Measurements from ENCODE around the gene LRRC18. TPM values are rescaled to one million over a fixed set of nuclear protein-coding genes. Genes with fewer than 3 reads are reported as not detected.

LRRC18 gene
- total RNA-seq, 2 experiments from 2014 or later, result not detected

DNA sequence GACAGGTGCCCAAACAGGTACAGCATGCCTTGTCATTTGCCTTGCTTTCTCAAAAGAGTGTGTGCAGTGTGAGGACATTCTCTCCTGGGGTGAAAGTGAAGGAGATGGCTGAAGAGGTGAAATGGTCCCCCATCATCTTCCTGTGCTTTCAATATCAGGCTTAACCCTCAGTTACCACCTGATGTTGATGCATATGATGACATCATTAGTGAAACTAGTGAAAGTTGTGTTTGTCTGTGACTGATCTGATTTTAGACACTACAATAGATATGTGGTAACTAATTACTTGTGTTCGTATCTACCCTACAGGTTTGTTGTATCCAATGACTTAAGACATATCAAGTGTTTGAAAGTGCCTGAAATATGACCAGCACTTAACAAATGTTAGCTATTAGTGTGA is 24.4 kb upstream of the LRRC18 start:
- DNase-seq, result no peak
- Mint-ChIP-seq H3K9me3 (no peaks in the 10 kb centered on the region), H3K36me3 (ENCODE audit: low read depth) (no peaks in the 10 kb centered on the region), H3K4me3 (no peak overlapping the region), H3K27ac (no peak overlapping the region), H3K4me1 (no peaks in the 10 kb centered on the region), H3K27me3 (peaks cover 18% of the 10 kb centered on the region)
- POLR2A ChIA-PET, result no interaction called here
- CTCF ChIA-PET, result interaction anchor here (0.6 kb wide), 1 partner anchor 444 kb away, joined by 3 read pairs; no protein-coding TSS in a partner anchor

DNA sequence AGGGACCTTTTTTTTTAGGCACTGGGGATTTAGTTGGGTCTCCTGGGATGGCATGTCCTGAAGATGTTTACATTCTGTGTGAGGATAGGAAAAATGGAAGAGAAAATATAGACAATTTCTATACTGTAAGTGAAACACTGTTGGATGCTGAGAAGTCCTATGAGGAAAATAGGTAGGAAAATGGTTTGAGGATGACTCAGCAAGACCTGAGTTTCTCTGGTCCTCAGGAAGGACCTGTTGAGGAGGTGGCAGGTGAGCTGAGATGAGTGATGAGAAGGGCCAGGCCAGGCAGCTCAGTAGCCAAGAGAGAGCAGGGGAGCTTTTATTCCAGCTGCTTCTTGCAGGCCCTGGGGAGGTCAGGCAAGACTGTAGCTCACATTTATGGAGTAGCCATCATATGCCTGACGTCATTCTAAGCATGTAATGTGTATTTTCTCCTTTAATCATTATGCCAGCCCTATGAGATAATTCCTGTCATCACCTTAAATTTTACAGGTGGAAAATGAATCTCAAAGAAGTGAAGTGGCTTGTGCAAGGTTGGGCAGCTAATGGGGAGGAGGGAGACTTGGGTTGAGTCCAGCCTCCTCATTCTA is 19.1 kb upstream of the LRRC18 start:
- Mint-ChIP-seq H3K9me3 (no peaks in the 10 kb centered on the region), H3K27ac (no peak overlapping the region)

DNA sequence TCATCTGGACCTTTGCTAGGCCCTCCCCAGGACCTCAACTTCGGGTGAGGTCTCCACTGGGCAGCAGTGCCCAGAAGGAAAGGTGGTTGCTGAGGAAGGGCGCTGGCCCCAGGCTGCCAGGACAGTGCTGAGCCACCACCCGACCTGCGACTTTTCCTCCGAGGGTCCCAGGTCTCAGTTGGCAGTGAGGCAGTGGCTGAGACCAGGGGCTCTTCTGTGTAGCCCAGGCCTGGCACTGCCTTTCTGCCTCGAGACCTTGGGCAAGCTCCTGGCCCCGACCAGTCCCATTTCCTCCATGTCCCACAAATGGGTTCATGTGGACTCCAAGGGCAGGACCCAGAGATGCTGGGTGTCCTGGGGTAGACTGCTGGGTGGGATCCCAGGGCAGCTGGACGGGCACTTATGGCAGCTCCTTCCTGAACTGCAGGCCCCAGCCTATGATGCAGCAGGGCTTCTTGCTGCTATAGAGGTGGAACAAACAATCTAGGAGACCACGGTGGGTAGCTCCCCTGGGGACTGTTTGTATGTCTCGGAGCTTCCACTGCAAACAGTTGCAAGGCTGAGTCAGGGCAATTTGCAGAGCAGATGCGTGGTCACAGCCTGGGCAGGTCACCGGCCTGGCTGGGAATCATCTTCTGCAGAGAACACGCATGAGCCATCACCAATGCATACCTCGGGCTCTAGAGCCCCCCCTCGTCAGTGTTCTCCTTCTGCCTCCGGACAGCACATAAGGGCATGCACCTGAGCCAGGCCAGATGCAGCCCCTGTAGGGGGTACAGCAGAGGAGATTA is 17.9 kb upstream of the LRRC18 start:
- POLR2A ChIA-PET, result no interaction called here
- CTCF ChIA-PET, result no interaction called here
- no peak overlapping the region for H3K4me3 Mint-ChIP-seq

More for the DNA sequence above, 19.1 kb upstream of the LRRC18 start:
- H3K4me3 Mint-ChIP-seq, result no peak overlapping the region
- no peak for DNase-seq
- POLR2A ChIA-PET, result no interaction called here
- no peaks in the 10 kb centered on the region for H3K36me3 Mint-ChIP-seq (ENCODE audit: low read depth)
- peaks cover 13% of the 10 kb centered on the region for H3K27me3 Mint-ChIP-seq
- CTCF ChIA-PET, result no interaction called here
- no peaks in the 10 kb centered on the region for H3K4me1 Mint-ChIP-seq

DNA sequence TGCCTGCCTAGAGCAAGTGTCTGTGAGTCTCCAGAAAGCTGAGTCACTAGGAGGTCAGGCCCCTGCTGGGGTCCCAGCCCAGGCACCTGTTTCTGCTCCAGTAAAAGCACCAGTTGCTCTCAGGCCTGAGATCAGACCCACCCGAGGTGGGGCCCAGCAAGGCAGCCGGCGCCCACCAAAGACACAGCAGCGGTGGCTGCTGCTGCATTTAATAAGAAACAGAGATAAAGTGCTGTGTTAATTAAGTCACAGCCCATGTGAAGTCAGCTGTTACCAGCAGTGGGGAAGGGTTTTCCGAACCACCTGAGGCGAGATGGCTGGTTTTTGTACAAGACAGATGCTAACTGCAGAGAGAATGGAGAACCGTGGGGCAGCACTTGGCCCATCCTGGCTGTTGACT is 12.1 kb upstream of the LRRC18 start:
- H3K27ac Mint-ChIP-seq, result no peak overlapping the region
- ChIA-PET POLR2A (no interaction called here), CTCF (interaction anchor here (1.0 kb wide), 1 partner anchor 295 kb away, joined by 3 read pairs; no protein-coding TSS in a partner anchor)
- H3K9me3 Mint-ChIP-seq, result no peaks in the 10 kb centered on the region
- no peaks in the 10 kb centered on the region for H3K36me3 Mint-ChIP-seq (ENCODE audit: low read depth)
- H3K27me3 Mint-ChIP-seq, result peaks cover 5% of the 10 kb centered on the region
- H3K4me3 Mint-ChIP-seq, result no peak overlapping the region
- H3K4me1 Mint-ChIP-seq, result no peaks in the 10 kb centered on the region
- DNase-seq, result no peak

More for the DNA sequence above, 17.9 kb upstream of the LRRC18 start:
- no peaks in the 10 kb centered on the region for H3K36me3 Mint-ChIP-seq (ENCODE audit: low read depth)
- H3K27ac Mint-ChIP-seq, result no peak overlapping the region
- no peak for DNase-seq
- H3K9me3 Mint-ChIP-seq, result no peaks in the 10 kb centered on the region
- peaks cover 17% of the 10 kb centered on the region for H3K27me3 Mint-ChIP-seq
- no peaks in the 10 kb centered on the region for H3K4me1 Mint-ChIP-seq

DNA sequence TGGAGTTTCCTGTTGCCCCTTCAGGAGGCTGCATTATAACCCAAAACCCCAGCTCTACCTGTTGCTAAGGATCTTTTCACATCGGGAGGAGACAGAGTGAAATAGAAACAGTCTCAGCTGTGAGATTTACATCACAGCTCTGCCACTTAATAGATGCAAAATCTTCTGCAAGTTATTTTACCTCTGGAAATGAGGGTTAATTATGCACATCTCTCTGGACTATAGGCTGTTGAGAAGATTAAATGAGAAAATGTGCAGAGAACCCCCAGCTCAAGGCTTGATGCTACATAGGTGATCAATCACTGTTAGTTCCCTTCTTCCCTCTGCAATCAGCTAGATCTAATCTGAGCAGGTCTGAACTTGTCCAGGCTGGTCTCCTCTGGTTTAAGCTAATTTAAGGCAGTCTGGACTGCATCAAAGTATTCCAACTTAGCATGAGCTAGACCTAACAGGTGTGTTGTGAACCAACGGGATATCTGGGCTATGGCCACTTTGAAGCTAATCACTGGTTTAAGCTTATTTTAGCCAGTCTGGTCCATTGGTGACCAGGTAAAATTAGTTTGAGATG is 8.9 kb upstream of the LRRC18 start:
- POLR2A ChIA-PET, result no interaction called here
- no peak for DNase-seq
- H3K36me3 Mint-ChIP-seq (ENCODE audit: low read depth), result no peaks in the 10 kb centered on the region
- H3K4me1 Mint-ChIP-seq, result no peaks in the 10 kb centered on the region
- no peak overlapping the region for H3K4me3 Mint-ChIP-seq
- H3K9me3 Mint-ChIP-seq, result no peaks in the 10 kb centered on the region
- no peak overlapping the region for H3K27ac Mint-ChIP-seq
- CTCF ChIA-PET, result interaction anchor here (1.3 kb wide), 1 partner anchor 292 kb away, joined by 5 read pairs; no protein-coding TSS in a partner anchor
- H3K27me3 Mint-ChIP-seq, result peaks cover 3% of the 10 kb centered on the region

DNA sequence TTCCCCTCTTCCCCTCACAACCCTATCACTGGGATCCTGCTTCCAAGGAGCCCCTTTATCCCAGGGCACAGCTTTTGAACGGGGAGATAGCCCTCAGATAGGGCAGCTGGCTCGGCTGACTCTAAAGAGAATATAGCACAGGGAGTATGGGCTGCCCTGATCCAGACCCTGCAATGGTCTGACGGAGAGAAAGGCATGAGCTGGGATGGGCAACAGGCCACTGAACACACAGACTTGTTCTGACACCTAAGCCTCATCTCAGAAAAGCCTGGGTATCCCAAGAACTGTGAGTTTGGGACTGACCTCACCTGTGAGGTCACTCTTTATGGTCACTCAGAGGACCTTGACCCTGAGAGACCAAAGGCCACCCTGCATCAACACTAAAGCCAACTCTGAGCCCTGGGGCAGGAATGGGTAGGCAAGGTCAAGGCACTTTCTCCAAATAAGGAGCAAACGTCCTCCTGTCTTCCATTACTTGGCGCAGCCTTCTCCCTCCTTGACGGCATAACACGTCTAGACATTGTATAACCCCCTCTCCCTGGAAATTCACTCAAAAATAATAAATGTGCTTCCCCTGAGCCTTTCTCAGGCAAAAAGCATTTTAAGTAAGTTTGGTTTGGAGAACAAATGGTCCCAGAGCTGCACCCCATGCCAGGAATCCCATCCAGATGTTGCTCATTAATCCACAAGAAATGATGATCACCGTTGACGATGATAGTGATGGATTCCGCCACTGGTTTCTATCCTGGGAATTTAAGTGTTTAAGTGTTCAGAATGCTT is 8.2 kb upstream of the LRRC18 start:
- no peak overlapping the region for H3K4me3 Mint-ChIP-seq
- ChIA-PET CTCF (interaction anchor here (1.3 kb wide), 1 partner anchor 292 kb away, joined by 5 read pairs; no protein-coding TSS in a partner anchor), POLR2A (no interaction called here)
- H3K9me3 Mint-ChIP-seq, result no peaks in the 10 kb centered on the region
- no peaks in the 10 kb centered on the region for H3K27me3 Mint-ChIP-seq
- H3K27ac Mint-ChIP-seq, result no peak overlapping the region
- no peak for DNase-seq
- no peaks in the 10 kb centered on the region for H3K36me3 Mint-ChIP-seq (ENCODE audit: low read depth)
- no peaks in the 10 kb centered on the region for H3K4me1 Mint-ChIP-seq

DNA sequence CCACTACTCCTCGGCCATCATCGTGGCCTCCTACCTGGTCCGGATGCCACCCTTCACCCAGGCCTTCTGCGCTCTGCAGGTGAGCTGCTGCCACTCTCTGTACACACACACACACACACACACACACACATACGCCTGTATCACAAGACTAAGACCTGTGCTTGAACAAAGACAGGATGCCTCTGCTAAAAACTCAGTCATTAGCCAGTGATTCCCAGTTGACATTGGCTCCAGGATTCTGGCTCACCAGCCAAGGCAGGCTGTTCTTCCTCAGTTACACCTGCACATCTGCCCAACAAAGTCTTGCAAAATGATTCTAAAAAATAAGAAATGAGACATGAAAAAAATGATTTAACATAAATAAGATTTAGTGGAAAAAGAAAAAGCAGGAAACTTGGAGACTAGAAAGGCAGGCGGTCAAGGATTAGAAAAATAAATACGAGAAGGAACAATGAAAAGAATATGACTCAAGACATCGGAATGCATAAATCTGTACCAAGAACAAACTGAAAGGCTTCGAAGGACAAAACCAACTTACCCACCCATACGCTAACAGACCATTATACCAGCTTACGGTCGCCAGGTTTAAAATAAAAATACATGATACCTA is 7.4 kb upstream of the LRRC18 start:
- H3K9me3 Mint-ChIP-seq, result no peaks in the 10 kb centered on the region

DNA sequence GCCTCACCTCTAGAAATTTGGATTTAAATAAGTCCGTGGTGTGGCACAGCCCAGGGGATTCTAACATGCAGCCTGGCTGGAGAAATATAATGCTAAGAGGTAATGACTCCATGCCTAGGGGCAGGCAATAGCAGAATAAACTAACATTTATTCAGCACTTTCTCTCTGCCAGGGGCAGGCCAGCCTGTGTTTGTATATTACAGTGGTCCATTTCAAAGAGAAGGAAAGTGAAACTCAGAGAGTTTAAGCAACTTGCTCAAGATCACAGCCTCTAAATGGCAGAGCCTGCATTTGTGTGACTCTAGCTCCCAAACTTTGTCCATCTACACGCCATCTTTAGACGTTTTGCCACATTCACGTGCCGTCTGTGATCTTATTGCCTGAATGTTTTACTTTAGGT is 6.7 kb upstream of the LRRC18 start:
- ChIA-PET POLR2A (no interaction called here), CTCF (no interaction called here)
- no peaks in the 10 kb centered on the region for H3K4me1 Mint-ChIP-seq
- no peak overlapping the region for H3K27ac Mint-ChIP-seq
- no peak for DNase-seq
- no peak overlapping the region for H3K4me3 Mint-ChIP-seq
- H3K36me3 Mint-ChIP-seq (ENCODE audit: low read depth), result no peaks in the 10 kb centered on the region
- H3K27me3 Mint-ChIP-seq, result no peaks in the 10 kb centered on the region
- no peaks in the 10 kb centered on the region for H3K9me3 Mint-ChIP-seq

More for the DNA sequence above, 7.4 kb upstream of the LRRC18 start:
- H3K27ac Mint-ChIP-seq, result no peak overlapping the region
- H3K4me3 Mint-ChIP-seq, result no peak overlapping the region
- H3K27me3 Mint-ChIP-seq, result no peaks in the 10 kb centered on the region
- no peaks in the 10 kb centered on the region for H3K4me1 Mint-ChIP-seq
- H3K36me3 Mint-ChIP-seq (ENCODE audit: low read depth), result no peaks in the 10 kb centered on the region
- CTCF ChIA-PET, result no interaction called here
- no peak for DNase-seq
- POLR2A ChIA-PET, result no interaction called here

DNA sequence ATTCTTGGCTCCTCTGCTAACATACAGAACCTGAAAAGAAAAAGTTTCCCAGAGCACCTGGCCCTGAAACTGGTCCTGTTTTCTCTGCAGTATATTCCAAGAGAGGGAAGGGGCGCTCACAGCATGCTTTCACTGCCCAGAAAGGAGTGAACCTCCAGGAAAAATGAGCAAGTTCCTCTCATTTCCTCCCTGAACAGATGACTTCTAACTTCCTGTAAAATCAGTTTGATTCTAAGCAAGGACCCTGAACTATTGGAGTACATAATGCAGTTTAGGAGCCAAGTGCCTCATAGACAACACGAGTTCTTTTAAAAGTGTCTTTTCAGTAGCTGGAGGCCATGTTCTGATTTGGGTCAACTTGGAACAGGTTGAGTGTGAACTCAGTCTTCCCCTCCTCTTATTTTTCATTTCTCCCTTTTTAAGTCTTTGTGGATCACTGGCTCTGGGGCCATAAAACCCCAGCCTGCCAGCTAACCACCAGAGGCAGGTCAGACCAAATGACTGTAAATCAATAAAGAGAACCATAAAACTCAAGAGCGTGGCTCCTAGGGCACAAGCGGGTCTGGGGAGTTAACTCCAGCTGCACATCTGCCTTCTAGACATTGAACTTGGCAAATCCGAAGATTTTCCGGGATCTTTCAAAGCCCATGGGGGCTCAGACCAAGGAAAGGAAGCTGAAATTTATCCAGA is 5.9 kb upstream of the LRRC18 start:
- ChIA-PET CTCF (interaction anchor here (1.2 kb wide), 1 partner anchor 287 kb away, joined by 3 read pairs; no protein-coding TSS in a partner anchor), POLR2A (no interaction called here)
- Mint-ChIP-seq H3K4me3 (no peak overlapping the region), H3K27ac (no peak overlapping the region), H3K27me3 (no peaks in the 10 kb centered on the region), H3K4me1 (no peaks in the 10 kb centered on the region), H3K9me3 (no peaks in the 10 kb centered on the region), H3K36me3 (ENCODE audit: low read depth) (no peaks in the 10 kb centered on the region)
- DNase-seq, result no peak

DNA sequence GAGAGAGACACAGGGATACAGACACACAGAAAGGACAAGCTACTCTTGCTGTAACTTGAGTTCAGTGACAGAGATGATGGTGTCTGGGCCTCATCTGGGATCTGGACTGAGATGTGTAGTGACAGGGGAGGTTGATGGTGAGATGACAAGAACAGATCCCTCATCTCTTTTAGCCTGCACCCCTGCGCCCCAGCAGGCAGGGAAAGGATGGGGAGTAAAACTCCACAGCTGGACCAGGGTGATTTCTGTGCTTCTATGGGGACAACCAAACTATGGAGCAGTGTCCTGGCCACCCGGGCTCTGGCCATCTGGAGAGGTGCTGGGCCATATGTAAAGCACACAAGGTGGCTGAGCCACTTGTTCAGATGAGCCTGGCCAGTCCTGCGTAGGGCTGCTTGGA is 4.5 kb upstream of the LRRC18 start:
- POLR2A ChIA-PET, result no interaction called here
- DNase-seq, result no peak
- Mint-ChIP-seq H3K4me3 (no peak overlapping the region), H3K9me3 (no peaks in the 10 kb centered on the region), H3K36me3 (ENCODE audit: low read depth) (no peaks in the 10 kb centered on the region), H3K4me1 (no peaks in the 10 kb centered on the region), H3K27ac (no peak overlapping the region), H3K27me3 (peaks cover 2% of the 10 kb centered on the region)
- CTCF ChIA-PET, result no interaction called here

DNA sequence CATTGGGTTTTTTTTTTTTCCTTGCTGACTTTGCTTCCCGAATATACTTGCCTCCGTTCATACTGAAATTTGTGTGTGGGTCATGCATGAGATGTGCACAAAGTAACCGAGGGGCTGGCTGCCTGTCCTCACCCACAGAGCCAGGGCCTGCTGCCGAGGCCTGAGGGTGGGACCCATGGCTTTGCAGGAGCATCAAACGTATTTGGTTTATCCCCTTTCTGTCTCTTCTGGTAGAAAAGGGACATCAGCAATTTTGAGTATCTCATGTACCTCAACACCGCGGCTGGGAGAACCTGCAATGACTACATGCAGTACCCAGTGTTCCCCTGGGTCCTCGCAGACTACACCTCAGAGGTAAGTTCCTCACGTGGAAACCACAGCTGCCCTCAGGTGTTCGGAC is 3.5 kb upstream of the LRRC18 start:
- DNase-seq, result no peak
- Mint-ChIP-seq H3K9me3 (no peaks in the 10 kb centered on the region), H3K27ac (no peak overlapping the region), H3K27me3 (peaks cover 4% of the 10 kb centered on the region), H3K4me1 (no peaks in the 10 kb centered on the region), H3K36me3 (ENCODE audit: low read depth) (no peaks in the 10 kb centered on the region), H3K4me3 (no peak overlapping the region)
- POLR2A ChIA-PET, result no interaction called here
- CTCF ChIA-PET, result no interaction called here

DNA sequence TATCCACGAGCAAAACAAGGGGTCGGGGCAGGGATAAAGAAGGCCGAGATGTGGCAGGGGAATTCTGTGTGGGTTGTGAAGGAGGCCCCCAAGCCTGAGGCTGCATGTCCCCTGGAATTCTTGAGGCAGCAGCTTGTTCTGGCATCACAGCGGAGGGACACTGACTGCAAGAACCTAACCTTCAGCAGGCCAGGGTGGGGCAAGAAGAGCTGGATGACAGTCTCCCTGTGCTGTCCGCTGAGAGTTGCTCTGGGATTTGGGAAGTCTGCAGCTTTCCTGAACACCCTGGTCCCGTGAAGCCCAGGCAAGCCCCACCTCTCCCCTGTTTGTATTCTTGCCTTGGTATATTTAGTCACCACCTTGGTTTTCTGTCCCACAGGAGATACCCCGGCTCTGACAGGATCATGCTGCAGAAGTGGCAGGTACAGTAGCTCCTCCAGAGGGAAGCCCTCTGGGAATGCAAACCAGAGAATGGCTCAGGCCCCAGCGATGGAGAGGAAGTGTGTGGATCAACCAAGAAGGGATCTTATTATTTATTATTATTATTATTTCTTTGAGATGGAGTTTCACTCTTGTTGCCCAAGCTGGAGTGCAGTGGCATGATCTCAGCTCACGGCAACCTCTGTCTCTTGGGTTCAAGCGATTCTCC is 1.9 kb upstream of the LRRC18 start:
- DNase-seq, result no peak
- no peaks in the 10 kb centered on the region for H3K9me3 Mint-ChIP-seq
- no peak overlapping the region for H3K4me3 Mint-ChIP-seq
- H3K36me3 Mint-ChIP-seq (ENCODE audit: low read depth), result no peaks in the 10 kb centered on the region
- H3K4me1 Mint-ChIP-seq, result no peaks in the 10 kb centered on the region
- ChIA-PET POLR2A (no interaction called here), CTCF (no interaction called here)
- H3K27me3 Mint-ChIP-seq, result peaks cover 4% of the 10 kb centered on the region
- H3K27ac Mint-ChIP-seq, result no peak overlapping the region

Measured in activated CD4-positive, alpha-beta memory T cell treated with anti-CD3 and anti-CD28 coated beads, Interleukin-2, amount 10 ng/mL, durations not matched to agents 7 days and 5 days (primary cell).